Epithelial cell of esophagus (primary cell): Measurements from ENCODE around the gene RAP1GAP2.

Experiments
- DNase-seq: peaks from one replicate; pipeline ENCODE4 v3.0.0; 2010; ENCODE audit warnings: low read depth
- H3K4me3 ChIP-seq: 2 replicates; pipeline ENCODE4 v1.5.1; 2011; ENCODE audit warnings: mild to moderate bottlenecking, low read length, control low read depth
- TF ChIP-seq, protein P1 (sequence below): IDR thresholded peaks from 2 replicates; pipeline ENCODE4 v1.5.1; 2011; ENCODE audit warnings: low read depth, mild to moderate bottlenecking, low read length, control low read depth, inconsistent platforms; ENCODE audit not compliant: insufficient read depth; ENCODE audit errors: missing control alignments

The RAP1GAP2 gene

DNA sequence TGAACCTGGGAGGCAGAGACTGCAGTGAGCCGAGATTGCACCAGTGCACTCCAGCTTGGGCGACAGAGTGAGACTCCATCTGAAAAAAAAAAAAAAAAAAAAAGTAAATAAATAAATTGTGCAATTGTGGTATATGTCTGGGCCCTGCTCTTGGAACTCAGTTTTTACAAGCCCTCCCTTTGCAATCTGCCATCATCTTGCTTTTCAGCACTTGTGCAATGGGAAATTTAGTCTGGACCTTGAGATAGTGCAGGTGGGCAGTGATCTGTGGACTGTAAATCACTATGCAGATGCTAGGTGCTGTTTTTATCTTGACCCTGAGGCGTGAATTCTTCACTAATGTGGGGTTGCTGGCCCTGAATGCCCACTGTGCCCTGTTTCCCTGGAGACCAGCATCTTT is 6.5 kb upstream of the RAP1GAP2 start:
- no peak for DNase-seq
- no peak overlapping the region for H3K4me3 ChIP-seq
- TF ChIP-seq, protein P1, sequence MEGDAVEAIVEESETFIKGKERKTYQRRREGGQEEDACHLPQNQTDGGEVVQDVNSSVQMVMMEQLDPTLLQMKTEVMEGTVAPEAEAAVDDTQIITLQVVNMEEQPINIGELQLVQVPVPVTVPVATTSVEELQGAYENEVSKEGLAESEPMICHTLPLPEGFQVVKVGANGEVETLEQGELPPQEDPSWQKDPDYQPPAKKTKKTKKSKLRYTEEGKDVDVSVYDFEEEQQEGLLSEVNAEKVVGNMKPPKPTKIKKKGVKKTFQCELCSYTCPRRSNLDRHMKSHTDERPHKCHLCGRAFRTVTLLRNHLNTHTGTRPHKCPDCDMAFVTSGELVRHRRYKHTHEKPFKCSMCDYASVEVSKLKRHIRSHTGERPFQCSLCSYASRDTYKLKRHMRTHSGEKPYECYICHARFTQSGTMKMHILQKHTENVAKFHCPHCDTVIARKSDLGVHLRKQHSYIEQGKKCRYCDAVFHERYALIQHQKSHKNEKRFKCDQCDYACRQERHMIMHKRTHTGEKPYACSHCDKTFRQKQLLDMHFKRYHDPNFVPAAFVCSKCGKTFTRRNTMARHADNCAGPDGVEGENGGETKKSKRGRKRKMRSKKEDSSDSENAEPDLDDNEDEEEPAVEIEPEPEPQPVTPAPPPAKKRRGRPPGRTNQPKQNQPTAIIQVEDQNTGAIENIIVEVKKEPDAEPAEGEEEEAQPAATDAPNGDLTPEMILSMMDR, result no peak

DNA sequence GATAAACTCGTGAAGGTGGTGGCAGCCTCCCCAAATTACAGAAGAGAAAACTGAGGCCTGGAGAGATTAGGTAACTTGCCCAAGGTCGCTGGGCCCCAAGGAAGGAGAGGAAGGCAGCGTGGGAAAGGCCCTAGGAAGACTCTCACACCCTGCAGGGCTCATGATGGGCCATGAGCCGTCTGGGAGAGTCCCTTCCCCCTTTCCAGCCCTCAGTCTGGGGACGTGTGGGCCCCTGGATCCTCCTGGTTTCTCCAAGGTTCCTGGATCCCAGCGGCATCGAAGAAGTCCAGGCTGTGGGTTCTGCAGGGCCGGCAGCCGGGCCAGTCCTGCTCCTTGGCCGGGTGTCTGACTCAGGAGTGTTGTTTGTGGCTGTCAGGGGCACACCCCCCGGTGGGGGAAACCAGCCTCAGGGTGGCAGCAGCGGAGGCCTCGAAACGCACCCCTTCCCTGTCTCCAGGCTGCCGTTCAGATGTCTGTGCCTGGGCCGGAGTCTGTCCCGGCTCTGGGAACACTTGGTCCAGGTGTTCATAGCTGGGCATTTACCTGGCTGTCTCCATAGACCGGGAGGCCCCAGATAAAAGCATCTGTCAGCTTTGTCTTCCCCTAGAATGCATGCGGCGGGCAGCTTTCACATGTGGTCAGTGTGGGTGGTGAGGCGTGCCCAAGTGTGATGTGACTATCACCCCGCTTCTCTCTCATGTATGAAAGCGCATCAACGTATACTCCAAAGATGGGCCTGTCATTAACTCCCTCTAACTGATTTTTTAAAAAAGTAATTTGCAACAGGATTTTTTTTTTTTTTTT is 3.7 kb upstream of the RAP1GAP2 start:
- DNase-seq, result no peak
- H3K4me3 ChIP-seq, result no peak overlapping the region
- TF ChIP-seq, protein P1, result no peak

DNA sequence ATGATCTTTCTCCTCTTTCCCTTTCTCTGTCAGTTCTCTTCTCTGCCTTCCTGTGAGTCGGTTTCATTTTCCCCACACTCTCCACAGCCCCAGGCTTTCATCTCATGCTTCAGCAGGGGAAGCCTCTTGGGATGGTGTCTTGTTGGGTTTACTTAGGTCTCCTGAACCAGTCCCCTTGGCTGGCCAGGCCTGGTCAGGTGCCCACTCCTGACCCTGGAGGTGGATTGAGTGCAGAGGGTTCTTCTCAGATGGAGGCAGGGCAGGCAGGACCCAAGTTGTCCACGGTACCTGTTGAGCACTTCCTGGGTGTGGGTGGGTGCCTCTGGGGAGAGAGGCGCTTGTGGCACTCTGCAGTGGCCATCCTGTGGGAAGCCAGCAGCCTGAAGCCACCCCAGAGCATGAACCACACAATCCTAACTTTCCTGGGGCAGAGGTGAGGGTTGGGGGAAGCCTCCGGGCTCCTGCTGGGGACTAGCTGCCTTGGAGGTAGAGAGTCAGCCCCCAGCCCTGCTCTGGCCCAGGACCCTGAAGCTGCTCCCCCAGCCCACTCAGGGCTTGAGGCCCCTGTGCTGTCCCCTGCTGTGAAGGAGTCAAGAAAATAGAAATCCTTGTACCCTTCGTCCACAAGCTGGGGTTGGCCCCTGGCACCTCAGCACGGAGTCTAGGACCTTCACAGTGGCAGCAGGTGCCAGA is 2.0 kb upstream of the RAP1GAP2 start:
- no peak for DNase-seq
- no peak overlapping the region for H3K4me3 ChIP-seq
- TF ChIP-seq, protein P1, result no peak

DNA sequence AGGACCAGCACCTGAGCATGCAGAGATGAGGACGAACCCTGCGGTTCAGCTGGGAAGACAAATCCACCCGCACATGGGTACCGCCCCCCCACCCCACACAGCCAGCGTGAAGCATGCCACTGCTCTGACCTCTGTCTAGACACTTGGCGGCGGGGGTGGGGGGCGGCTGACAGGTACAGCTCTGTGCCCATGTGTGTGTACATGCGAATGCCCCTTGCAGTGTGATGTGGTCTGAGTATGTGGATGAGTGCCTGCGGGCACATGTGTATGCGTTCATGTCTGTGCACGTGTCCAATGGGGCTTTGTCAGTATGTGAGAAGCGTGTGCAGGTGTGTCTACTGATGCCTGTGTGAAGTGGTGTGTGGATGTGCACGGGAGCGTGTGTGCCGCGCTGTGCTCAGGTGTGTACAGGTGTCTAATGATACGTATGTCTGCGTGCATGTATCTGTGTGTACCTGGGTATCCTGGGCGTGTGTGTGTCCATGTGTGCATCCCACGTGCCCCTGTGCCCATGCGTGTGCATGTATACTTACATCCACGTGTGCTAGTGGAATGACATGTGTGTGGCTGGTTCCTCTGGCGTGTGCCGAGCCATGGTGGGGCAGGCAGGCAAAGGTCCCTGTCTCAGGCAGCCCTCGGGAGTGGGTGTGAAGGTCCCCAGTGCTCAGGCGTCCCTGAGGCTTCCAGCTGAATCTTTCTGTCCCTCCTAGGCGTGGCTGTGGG is 636 bp upstream of the RAP1GAP2 start:
- no peak for DNase-seq
- no peak overlapping the region for H3K4me3 ChIP-seq
- TF ChIP-seq, protein P1, result no peak

DNA sequence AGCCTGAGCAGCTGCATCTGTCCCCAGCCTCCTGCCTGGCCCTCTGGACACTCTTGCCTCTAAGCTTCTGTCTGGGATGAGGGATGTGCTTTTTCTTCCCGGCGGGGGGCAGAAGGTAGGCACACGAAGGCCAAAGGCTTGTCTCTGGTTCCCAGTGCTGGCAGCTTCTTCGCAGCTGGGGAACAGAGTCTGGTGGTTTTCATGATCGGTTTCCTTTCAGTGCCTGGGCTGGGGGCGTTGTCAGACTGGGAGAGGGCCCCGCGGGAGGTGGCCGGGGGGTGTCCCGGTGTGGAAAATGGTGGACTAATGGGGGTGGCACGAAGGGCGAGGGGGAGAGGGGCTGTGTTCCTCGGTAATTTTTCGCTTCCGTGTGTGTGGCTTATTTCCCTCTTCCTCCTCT is 988 bp downstream of the RAP1GAP2 start:
- DNase-seq, result no peak
- TF ChIP-seq, protein P1, result no peak
- no peak overlapping the region for H3K4me3 ChIP-seq

DNA sequence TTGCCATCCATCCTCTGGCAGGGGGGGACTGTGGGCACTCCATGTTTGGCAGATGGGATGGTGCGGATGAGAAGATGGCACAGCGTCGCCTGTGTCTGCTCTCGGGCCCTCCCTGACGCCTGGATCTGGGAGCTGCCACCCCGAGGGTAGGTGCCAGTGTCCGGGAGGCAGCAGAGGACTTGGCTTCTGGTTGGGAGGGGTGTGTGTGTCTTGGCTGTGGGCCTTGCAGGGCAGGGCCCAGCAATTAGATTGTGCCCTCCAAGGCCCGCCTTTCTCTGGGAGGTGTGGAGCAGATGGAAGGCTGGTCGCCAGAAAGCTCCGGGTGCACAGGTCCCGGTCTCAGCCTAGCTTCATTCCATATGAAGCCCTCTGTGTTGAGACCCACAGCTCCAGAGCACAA is 1.4 kb downstream of the RAP1GAP2 start:
- TF ChIP-seq, protein P1, result no peak
- no peak for DNase-seq
- H3K4me3 ChIP-seq, result no peak overlapping the region
